ENCODE results near the gene KIAA1671.
"Not testable (repeated sequence)": the region's sequence is repeated elsewhere in the genome, so short reads cannot be mapped to it uniquely, and the experiment has no call there.

KIAA1671 gene

DNA sequence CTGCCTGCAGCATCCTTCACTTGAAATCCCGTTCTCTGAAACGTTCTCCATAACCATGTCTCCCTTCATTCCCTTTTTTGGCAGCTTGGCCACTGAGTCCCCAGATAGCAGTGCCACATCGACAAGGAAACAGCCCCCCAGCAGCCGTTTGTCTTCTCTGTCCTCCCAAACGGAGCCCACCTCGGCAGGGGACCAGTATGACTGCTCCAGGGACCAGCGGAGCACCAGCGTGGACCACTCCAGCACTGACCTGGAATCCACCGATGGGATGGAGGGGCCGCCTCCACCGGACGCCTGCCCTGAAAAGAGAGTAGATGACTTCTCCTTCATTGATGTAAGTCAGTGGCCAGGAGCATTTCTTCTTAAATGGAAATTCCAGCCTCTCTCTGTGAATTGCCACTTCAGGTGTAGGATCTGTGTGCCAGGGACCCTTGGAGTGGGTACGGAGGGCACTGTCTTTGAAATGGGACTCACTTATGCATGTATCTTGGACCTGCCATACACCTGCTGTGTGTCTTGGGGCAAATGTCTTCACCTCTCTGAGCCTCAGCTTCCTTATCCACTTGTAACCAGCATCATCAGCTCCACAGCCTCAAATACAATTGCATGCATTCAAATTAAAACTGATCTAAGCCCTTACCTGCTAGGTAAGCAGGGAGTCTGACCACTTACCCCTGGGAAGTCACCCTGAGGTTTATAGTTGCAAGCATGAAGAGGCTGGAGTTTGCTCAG is 221.8 kb downstream of the KIAA1671 start:
- Histone ChIP-seq H3K4me3 (no peak overlapping the region), H3K36me3 (replicated peaks) (peaks cover 17% of the 10 kb centered on the region), H3K9me3 (no peaks in the 10 kb centered on the region), H3K27me3 (ENCODE audit: low read depth) (no peaks in the 10 kb centered on the region), H3K4me1 (no peaks in the 10 kb centered on the region)
- no peak for DNase-seq (ENCODE audit: low spot score in 2 of 2)
- in situ Hi-C loops (cut with MboI; ENCODE audit: low sequenced_read_pairs), result no loop called here

DNA sequence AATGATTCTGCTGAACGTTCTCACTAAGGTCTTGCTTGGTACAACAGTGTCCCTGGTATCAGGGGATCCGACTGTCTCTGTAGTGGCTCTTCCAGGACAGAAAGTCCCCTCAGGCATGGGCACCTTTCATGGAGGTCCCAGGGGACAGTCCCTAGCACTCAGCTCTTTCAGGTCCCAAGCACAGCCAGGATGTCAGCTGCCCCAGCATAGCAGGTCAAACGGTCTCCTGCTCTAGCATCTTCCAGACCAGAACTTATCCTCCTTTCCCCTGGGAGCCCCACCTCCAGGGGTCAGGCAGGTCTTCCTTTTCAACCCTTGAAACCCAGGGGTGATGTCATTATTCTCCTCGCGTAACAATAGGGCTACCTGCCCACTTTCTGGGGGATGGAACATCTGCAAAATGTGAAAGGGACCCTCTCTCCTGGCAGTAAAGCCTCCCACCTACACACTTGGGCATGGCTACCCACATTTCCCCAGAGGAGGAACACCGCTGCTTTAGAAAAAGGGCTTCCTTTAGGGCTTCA is 222.4 kb downstream of the KIAA1671 start:
- no peak for DNase-seq (ENCODE audit: low spot score in 2 of 2)
- Histone ChIP-seq H3K27me3 (ENCODE audit: low read depth) (no peaks in the 10 kb centered on the region), H3K4me3 (no peak overlapping the region), H3K36me3 (replicated peaks) (peaks cover 17% of the 10 kb centered on the region), H3K9me3 (no peaks in the 10 kb centered on the region), H3K4me1 (no peaks in the 10 kb centered on the region)
- in situ Hi-C loops (cut with MboI; ENCODE audit: low sequenced_read_pairs), result no loop called here

- no peaks in the 10 kb centered on the region for H3K4me1 ChIP-seq
- in situ Hi-C loops (cut with MboI; ENCODE audit: low sequenced_read_pairs), result no loop called here
- DNase-seq (ENCODE audit: low spot score in 2 of 2), result no peak
- H3K9me3 ChIP-seq, result no peaks in the 10 kb centered on the region
- peaks cover 17% of the 10 kb centered on the region for H3K36me3 ChIP-seq (replicated peaks)
- no peak overlapping the region for H3K4me3 ChIP-seq
- no peaks in the 10 kb centered on the region for H3K27me3 ChIP-seq (ENCODE audit: low read depth)
These were observed 223.7 kb downstream of the KIAA1671 start for GRCh38 chr22:25176175-25176574.

- no peaks in the 10 kb centered on the region for H3K4me1 ChIP-seq
- H3K9me3 ChIP-seq, result no peaks in the 10 kb centered on the region
- DNase-seq (ENCODE audit: low spot score in 2 of 2), result no peak
- no peaks in the 10 kb centered on the region for H3K27me3 ChIP-seq (ENCODE audit: low read depth)
- H3K36me3 ChIP-seq (replicated peaks), result peaks cover 21% of the 10 kb centered on the region
- in situ Hi-C loops (cut with MboI; ENCODE audit: low sequenced_read_pairs), result no loop called here
- H3K4me3 ChIP-seq, result no peak overlapping the region
These were observed 224.3 kb downstream of the KIAA1671 start for GRCh38 chr22:25176799-25177198.

GRCh38 chr22:25177226-25177625 is 224.7 kb downstream of the KIAA1671 start:
- in situ Hi-C loops (cut with MboI; ENCODE audit: low sequenced_read_pairs), result no loop called here
- no peak for DNase-seq (ENCODE audit: low spot score in 2 of 2)
- Histone ChIP-seq H3K9me3 (no peaks in the 10 kb centered on the region), H3K4me3 (no peak overlapping the region), H3K27me3 (ENCODE audit: low read depth) (no peaks in the 10 kb centered on the region), H3K4me1 (no peaks in the 10 kb centered on the region), H3K36me3 (replicated peaks) (peaks cover 21% of the 10 kb centered on the region)

- in situ Hi-C loops (cut with MboI; ENCODE audit: low sequenced_read_pairs), result no loop called here
- no peak for DNase-seq (ENCODE audit: low spot score in 2 of 2)
- H3K36me3 ChIP-seq (replicated peaks), result peaks cover 21% of the 10 kb centered on the region
These were observed 225.4 kb downstream of the KIAA1671 start for GRCh38 chr22:25177895-25178294.

DNA sequence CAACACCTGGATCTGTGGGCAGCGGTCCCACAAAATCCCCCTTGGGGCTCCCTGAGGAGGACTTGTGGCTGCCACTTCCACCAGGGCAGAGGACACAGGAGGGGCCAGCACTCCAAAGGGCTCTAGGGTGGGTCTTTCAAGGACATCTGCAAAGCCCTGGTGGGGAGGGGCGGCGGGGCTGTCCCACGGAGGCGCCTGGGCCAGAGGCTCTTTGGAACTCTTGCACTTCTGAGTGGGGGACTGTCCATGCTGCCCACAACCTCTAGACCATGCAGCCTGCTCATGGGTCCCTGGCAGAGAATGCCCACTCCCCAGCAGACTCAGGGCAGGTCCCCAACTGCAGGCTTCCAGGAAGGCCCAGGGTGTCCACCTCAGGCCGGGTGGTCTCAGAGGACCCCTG is 225.8 kb downstream of the KIAA1671 start:
- H3K4me1 ChIP-seq; H3K27me3 ChIP-seq (ENCODE audit: low read depth); DNase-seq (ENCODE audit: low spot score in 2 of 2); in situ Hi-C loops (cut with MboI; ENCODE audit: low sequenced_read_pairs); H3K9me3 ChIP-seq; H3K4me3 ChIP-seq: not testable (repeated sequence)
- peaks cover 21% of the 10 kb centered on the region for H3K36me3 ChIP-seq (replicated peaks)

More at GRCh38 chr22:25177895-25178294, 225.4 kb downstream of the KIAA1671 start:
- no peaks in the 10 kb centered on the region for H3K9me3 ChIP-seq
- H3K27me3 ChIP-seq (ENCODE audit: low read depth), result no peaks in the 10 kb centered on the region
- no peak overlapping the region for H3K4me3 ChIP-seq
- no peaks in the 10 kb centered on the region for H3K4me1 ChIP-seq

DNA sequence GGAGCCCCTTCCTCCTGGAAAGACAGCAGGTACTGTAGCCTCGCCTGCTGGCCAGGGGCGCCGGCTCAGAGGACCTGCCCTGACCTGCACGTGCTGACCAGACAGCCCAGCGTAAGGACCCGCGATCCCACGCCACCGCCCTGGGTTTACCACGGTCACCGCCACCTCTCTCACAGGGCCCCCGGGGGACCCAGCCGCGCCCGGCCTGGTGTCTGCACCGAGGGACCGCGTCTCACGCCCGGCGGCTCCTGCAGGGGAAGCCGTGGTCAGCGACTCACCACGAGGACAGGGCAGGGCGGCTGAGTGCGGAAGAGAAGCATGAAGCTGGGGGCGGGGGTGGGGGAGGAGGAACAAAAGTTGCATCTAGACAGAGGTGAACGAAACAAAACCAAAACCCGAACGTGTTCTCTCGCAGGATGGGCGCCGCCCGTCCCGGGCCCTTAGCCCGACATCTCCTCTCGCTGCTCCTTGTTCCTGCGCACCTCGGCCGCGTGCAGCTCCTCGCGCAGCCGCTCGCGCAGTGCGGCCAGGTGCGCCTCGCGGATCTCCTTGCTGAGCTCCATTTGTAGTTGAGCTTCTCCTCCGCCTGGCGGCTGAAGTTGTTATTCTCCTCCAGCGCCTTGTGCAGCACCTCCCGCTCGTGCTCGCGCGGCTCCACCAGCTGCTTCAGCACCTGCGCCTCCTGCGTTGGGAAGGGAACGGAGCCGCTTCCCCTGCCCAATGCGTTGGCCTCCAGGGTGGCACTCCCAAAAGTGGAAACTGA is 226.5 kb downstream of the KIAA1671 start:
- H3K27me3 ChIP-seq (ENCODE audit: low read depth); DNase-seq (ENCODE audit: low spot score in 2 of 2); H3K9me3 ChIP-seq; H3K4me3 ChIP-seq; H3K4me1 ChIP-seq; in situ Hi-C loops (cut with MboI; ENCODE audit: low sequenced_read_pairs): not testable (repeated sequence)
- H3K36me3 ChIP-seq (replicated peaks), result peaks cover 21% of the 10 kb centered on the region

GRCh38 chr22:25182131-25183110 is 229.9 kb downstream of the KIAA1671 start:
- Histone ChIP-seq H3K4me3 (no peak overlapping the region), H3K9me3 (no peaks in the 10 kb centered on the region), H3K4me1 (no peaks in the 10 kb centered on the region), H3K36me3 (replicated peaks) (peaks cover 18% of the 10 kb centered on the region; the same call in 1 of the 2 replicates), H3K27me3 (ENCODE audit: low read depth) (no peaks in the 10 kb centered on the region)
- no peak for DNase-seq (ENCODE audit: low spot score in 2 of 2)
- in situ Hi-C loops (cut with MboI; ENCODE audit: low sequenced_read_pairs), result no loop called here

- no peaks in the 10 kb centered on the region for H3K4me1 ChIP-seq
- DNase-seq (ENCODE audit: low spot score in 2 of 2), result no peak
- H3K36me3 ChIP-seq (replicated peaks), result peaks cover 15% of the 10 kb centered on the region; the same call in 1 of the 2 replicates
- H3K9me3 ChIP-seq, result no peaks in the 10 kb centered on the region
- in situ Hi-C loops (cut with MboI; ENCODE audit: low sequenced_read_pairs), result no loop called here
- H3K27me3 ChIP-seq (ENCODE audit: low read depth), result no peaks in the 10 kb centered on the region
- no peak overlapping the region for H3K4me3 ChIP-seq
These were observed 231.6 kb downstream of the KIAA1671 start for GRCh38 chr22:25183949-25184619.

GRCh38 chr22:25186140-25186539 is 233.6 kb downstream of the KIAA1671 start:
- peaks cover 15% of the 10 kb centered on the region; the same call in 1 of the 2 replicates for H3K36me3 ChIP-seq (replicated peaks)
- H3K4me1 ChIP-seq, result no peaks in the 10 kb centered on the region
- H3K4me3 ChIP-seq, result no peak overlapping the region
- H3K9me3 ChIP-seq, result no peaks in the 10 kb centered on the region
- no peaks in the 10 kb centered on the region for H3K27me3 ChIP-seq (ENCODE audit: low read depth)
- DNase-seq (ENCODE audit: low spot score in 2 of 2), result no peak
- in situ Hi-C loops (cut with MboI; ENCODE audit: low sequenced_read_pairs), result no loop called here

- no peaks in the 10 kb centered on the region for H3K4me1 ChIP-seq
- H3K27me3 ChIP-seq (ENCODE audit: low read depth), result no peaks in the 10 kb centered on the region
- H3K36me3 ChIP-seq (replicated peaks), result peaks cover 15% of the 10 kb centered on the region
- no peak for DNase-seq (ENCODE audit: low spot score in 2 of 2)
- H3K9me3 ChIP-seq, result no peaks in the 10 kb centered on the region
- in situ Hi-C loops (cut with MboI; ENCODE audit: low sequenced_read_pairs), result no loop called here
- H3K4me3 ChIP-seq, result no peak overlapping the region
These were observed 235.0 kb downstream of the KIAA1671 start for GRCh38 chr22:25187469-25187868.

GRCh38 chr22:25192406-25192805 is 239.9 kb downstream of the KIAA1671 start:
- H3K27me3 ChIP-seq (ENCODE audit: low read depth), result no peaks in the 10 kb centered on the region
- no peaks in the 10 kb centered on the region for H3K9me3 ChIP-seq
- peaks cover 6% of the 10 kb centered on the region for H3K36me3 ChIP-seq (replicated peaks)
- H3K4me1 ChIP-seq, result no peaks in the 10 kb centered on the region
- in situ Hi-C loops (cut with MboI; ENCODE audit: low sequenced_read_pairs), result no loop called here
- no peak overlapping the region for H3K4me3 ChIP-seq
- DNase-seq (ENCODE audit: low spot score in 2 of 2), result no peak

All from HAP-1 (cell line).